HG03196 (cell line): ENCODE results near the gene PHF1.
"Not testable (repeated sequence)": the region's sequence is repeated elsewhere in the genome, so short reads cannot be mapped to it uniquely, and the experiment has no call there.

Experiments
- ATAC-seq: cut with Tn5 transposase; IDR thresholded peaks from one replicate; pipeline ENCODE4 v1.9.1; 2021; ENCODE audit not compliant: unreplicated experiment

PHF1 gene

GRCh38 chr6:33391278-33391921 is 19.4 kb upstream of the PHF1 start, which contains the start of gene KIFC1:
Gene KIFC1 (plus strand): TSS chr6:33391823. CDS start chr6:33391986, 163 bp downstream.
- peak; percentile 87 for ATAC-seq

GRCh38 chr6:33391922-33392594 is 18.8 kb upstream of the PHF1 start:
- peak; percentile 16 for ATAC-seq

GRCh38 chr6:33392595-33392948 is 18.2 kb upstream of the PHF1 start:
- no peak for ATAC-seq

GRCh38 chr6:33392979-33393378 is 17.8 kb upstream of the PHF1 start:
- no peak for ATAC-seq

GRCh38 chr6:33397541-33397940 is 13.3 kb upstream of the PHF1 start:
- no peak for ATAC-seq

GRCh38 chr6:33398601-33399000 is 12.2 kb upstream of the PHF1 start:
- ATAC-seq = not testable (repeated sequence)

- ATAC-seq = not testable (repeated sequence)
Measured at GRCh38 chr6:33399881-33400280, 10.9 kb upstream of the PHF1 start.

- no peak for ATAC-seq
Measured at GRCh38 chr6:33404884-33405283, 5.9 kb upstream of the PHF1 start.

GRCh38 chr6:33405386-33405940 is 5.4 kb upstream of the PHF1 start:
- no peak for ATAC-seq

GRCh38 chr6:33406126-33406525 is 4.7 kb upstream of the PHF1 start:
- ATAC-seq = no peak

GRCh38 chr6:33407132-33407718 is 3.6 kb upstream of the PHF1 start:
- ATAC-seq = no peak

GRCh38 chr6:33410050-33410710 is 634 bp upstream of the PHF1 start:
- ATAC-seq = peak; percentile 73

- ATAC-seq = no peak
Measured at GRCh38 chr6:33411632-33412005, 805 bp downstream of the PHF1 start.

- no peak for ATAC-seq
Measured at GRCh38 chr6:33412140-33413009, 1.6 kb downstream of the PHF1 start.

GRCh38 chr6:33413241-33414120 is 2.7 kb downstream of the PHF1 start:
- ATAC-seq = no peak

- no peak for ATAC-seq
Measured at GRCh38 chr6:33414592-33415271, 3.9 kb downstream of the PHF1 start.

GRCh38 chr6:33415831-33416230 is 5.0 kb downstream of the PHF1 start:
- no peak for ATAC-seq

GRCh38 chr6:33416386-33417127 is 5.7 kb downstream of the PHF1 start:
- ATAC-seq = no peak
